ENCODE data around the gene RAMACL. TPM values are rescaled to one million over a fixed set of nuclear protein-coding genes. Genes with fewer than 3 reads are reported as not detected.

Gene RAMACL
- total RNA-seq, 6 experiments from 2014 or later: 0.19 to 1.4 (median 0.65) TPM

DNA sequence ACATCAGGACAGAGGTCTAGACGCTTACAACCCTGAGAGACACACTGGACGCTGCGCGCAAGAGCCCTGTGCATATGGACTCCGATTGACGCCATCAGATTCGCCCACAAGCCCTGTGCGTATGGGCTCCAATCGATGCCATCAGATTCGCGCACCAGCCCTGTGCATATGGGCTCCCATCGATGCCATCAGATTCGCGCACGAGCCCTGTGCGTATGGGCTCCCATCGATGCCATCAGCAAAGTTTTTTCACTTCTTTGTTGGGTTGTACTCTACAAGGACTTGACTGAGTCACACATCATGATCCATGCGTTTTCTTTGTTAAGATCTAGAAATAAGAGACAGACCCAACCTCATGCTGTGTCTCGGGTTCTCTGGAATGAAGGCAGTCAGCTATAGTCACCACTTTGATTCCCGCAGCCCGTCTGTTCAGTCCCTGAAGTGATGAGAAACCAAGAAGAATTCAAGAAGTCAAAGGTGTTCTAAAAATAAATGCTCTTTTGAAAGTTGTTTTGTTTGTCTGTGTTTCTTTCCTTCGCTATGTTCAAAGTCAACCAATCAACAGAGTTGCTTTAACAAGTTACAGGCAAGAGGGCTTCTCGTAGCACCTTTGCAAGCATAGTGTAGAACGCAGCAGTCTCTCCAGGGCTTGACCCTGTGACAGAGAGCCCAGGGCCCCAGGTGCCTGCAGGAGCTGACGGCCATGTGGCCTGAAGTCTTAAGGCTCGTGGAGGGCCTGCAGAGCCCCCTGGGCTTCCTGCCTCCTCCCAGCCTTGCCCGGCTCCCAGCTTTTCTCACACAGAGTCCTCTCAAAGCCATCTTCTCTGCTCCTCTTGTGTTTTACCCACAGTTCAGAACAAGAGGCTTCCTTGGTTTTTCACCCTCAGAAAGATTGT lies 32.6 kb upstream of the RAMACL start:
- ATAC-seq (no peak), DNase-seq (no peak)
- Histone ChIP-seq H3K36me3 (no peaks in the 10 kb centered on the region), H3K27me3 (no peaks in the 10 kb centered on the region), H3K4me1 (peaks cover 0 to 4% (median 1%) of the 10 kb centered on the region in 4 donors), H3K4me3 (no peak overlapping the region), H3K27ac (no peak overlapping the region), H3K9me3 (no peaks in the 10 kb centered on the region)
- no peak for TF ChIP-seq POLR2A (IDR thresholded peaks at IDR 0.05)
- TF ChIP-seq, protein P1, sequence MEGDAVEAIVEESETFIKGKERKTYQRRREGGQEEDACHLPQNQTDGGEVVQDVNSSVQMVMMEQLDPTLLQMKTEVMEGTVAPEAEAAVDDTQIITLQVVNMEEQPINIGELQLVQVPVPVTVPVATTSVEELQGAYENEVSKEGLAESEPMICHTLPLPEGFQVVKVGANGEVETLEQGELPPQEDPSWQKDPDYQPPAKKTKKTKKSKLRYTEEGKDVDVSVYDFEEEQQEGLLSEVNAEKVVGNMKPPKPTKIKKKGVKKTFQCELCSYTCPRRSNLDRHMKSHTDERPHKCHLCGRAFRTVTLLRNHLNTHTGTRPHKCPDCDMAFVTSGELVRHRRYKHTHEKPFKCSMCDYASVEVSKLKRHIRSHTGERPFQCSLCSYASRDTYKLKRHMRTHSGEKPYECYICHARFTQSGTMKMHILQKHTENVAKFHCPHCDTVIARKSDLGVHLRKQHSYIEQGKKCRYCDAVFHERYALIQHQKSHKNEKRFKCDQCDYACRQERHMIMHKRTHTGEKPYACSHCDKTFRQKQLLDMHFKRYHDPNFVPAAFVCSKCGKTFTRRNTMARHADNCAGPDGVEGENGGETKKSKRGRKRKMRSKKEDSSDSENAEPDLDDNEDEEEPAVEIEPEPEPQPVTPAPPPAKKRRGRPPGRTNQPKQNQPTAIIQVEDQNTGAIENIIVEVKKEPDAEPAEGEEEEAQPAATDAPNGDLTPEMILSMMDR (IDR thresholded peaks at IDR 0.05): no peak
- 90% methylated on average over 22 of the region's 27 CpGs for WGBS (ENCODE audit: insufficient coverage, low coverage, low lambda C conversion rate, missing lambda C conversion rate)
- intact Hi-C loops (cut with DNase I): no loop called here

DNA sequence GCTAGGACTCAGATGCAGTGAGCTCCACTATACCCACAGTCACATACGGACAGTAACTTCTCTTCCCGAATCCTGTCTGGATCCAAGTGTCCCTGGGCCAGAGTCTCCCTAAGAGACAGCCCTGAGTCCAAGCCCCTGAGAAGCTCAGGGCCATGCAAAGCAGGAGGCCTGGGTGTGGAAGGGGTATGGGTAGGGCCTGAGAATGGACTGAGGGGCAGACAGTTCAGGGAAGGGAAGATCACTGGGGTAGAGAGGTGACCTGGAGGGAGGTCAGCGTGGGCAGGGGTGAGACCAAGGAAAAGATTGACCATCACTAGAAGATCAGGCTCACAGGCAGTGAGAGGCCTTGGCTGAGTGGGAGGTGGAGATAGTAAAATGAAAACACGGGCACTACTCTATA lies 31.8 kb upstream of the RAMACL start:
- Histone ChIP-seq H3K9me3 (no peaks in the 10 kb centered on the region), H3K4me1 (peaks cover 0 to 4% (median 1%) of the 10 kb centered on the region in 4 donors), H3K27me3 (no peaks in the 10 kb centered on the region), H3K27ac (no peak overlapping the region), H3K4me3 (no peak overlapping the region), H3K36me3 (no peaks in the 10 kb centered on the region)
- DNase-seq (no peak), ATAC-seq (no peak)
- TF ChIP-seq POLR2A (IDR thresholded peaks at IDR 0.05): no peak
- TF ChIP-seq, protein P1 (IDR thresholded peaks at IDR 0.05): no peak
- 89% methylated on average over 4 of the region's 4 CpGs for WGBS (ENCODE audit: insufficient coverage, low coverage, low lambda C conversion rate, missing lambda C conversion rate)
- intact Hi-C loops (cut with DNase I): no loop called here

GRCh38 chr6:166617359-166617758 lies 30.9 kb upstream of the RAMACL start:
- Histone ChIP-seq H3K9me3 (no peaks in the 10 kb centered on the region), H3K27me3 (no peaks in the 10 kb centered on the region), H3K27ac (no peak overlapping the region), H3K36me3 (no peaks in the 10 kb centered on the region), H3K4me1 (peaks cover 0 to 4% (median 1%) of the 10 kb centered on the region in 4 donors), H3K4me3 (no peak overlapping the region)
- ATAC-seq (no peak), DNase-seq (no peak)
- TF ChIP-seq POLR2A (IDR thresholded peaks at IDR 0.05): no peak
- TF ChIP-seq, protein P1 (IDR thresholded peaks at IDR 0.05): no peak
- WGBS (ENCODE audit: insufficient coverage, low coverage, low lambda C conversion rate, missing lambda C conversion rate): 88% methylated on average over 7 of the region's 7 CpGs
- intact Hi-C loops (cut with DNase I): no loop called here

DNA sequence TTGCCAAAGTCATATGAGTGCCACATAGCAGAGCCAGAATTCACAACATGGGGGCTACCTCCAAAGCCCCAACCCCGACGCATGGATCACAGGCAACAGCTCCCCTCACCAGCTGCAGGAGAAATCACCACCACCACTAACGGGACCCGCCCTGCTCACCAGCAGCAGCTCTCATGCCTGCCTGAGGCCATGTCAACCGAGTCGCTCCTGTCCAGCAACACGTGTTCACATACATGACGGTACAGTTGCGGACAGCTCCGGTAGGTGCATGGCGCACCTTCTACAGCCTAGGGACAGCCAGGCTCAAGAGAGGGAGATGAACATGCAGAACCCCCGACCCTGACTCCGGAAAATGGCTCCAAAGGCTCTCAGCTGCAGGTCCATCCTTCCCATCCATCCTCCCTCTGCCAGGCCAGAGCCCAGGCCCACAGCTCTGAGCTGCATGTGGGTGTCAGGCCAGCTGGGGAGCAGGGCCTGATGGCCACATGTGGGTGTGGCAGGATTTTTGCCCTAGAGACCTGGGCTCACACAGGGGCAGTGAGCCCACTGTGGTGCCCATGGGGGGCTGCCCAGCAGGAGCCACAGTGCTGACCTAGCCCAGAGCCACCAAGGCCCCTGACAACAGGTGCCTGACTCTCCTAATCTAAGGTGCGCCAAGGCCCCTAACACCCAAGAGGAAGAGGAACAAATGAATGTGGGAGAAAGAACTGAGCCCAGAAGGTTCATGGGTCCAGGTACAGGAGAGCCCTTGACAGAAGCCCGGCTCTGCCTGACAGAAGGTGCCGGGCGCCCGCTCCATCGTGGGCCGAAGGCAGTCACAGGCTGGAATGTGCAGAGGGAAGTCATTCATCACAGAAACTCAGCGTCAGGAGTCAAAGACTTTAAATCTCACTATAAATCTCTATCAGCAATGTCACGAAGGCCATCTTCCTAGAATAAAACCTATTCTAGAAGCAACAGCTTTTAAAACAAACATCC lies 30.1 kb upstream of the RAMACL start:
- H3K36me3 ChIP-seq: no peaks in the 10 kb centered on the region
- H3K9me3 ChIP-seq: no peaks in the 10 kb centered on the region
- no peak overlapping the region for H3K4me3 ChIP-seq
- no peak for ATAC-seq
- 94% methylated on average over 12 of the region's 22 CpGs for WGBS (ENCODE audit: insufficient coverage, low coverage, low lambda C conversion rate, missing lambda C conversion rate)
- no peak overlapping the region for H3K27ac ChIP-seq
- TF ChIP-seq, protein P1 (IDR thresholded peaks at IDR 0.05): no peak
- TF ChIP-seq POLR2A (IDR thresholded peaks at IDR 0.05): no peak
- intact Hi-C loops (cut with DNase I): no loop called here
- H3K4me1 ChIP-seq: peaks cover 0 to 4% (median 1%) of the 10 kb centered on the region in 4 donors
- H3K27me3 ChIP-seq: no peaks in the 10 kb centered on the region
- DNase-seq: no peak
